Astrocyte of the cerebellum (primary cell): ENCODE measurements around the gene TARS1.
"Not testable (repeated sequence)": the region's sequence is repeated elsewhere in the genome, so short reads cannot be mapped to it uniquely, and the experiment has no call there.

Experiments
- DNase-seq: peaks from one replicate; pipeline ENCODE4 v3.0.0-alpha.2; 2011; ENCODE audit warnings: low read depth
- H3K4me3 ChIP-seq: 2 replicates; pipeline ENCODE4 v1.5.1; 2011; ENCODE audit warnings: mild to moderate bottlenecking, low read depth, low read length, moderate library complexity
- in situ Hi-C: cut with HindIII; loops from 2 replicates; pipeline ENCODE4 v1.10.0; 2017; ENCODE audit warnings: low sequenced_read_pairs
- TF ChIP-seq, protein P1 (sequence below): IDR thresholded peaks from 2 replicates; pipeline ENCODE4 v1.5.1; 2012; ENCODE audit warnings: low read length, low read depth, moderate library complexity, mild to moderate bottlenecking; ENCODE audit errors: missing control alignments

Gene TARS1

DNA sequence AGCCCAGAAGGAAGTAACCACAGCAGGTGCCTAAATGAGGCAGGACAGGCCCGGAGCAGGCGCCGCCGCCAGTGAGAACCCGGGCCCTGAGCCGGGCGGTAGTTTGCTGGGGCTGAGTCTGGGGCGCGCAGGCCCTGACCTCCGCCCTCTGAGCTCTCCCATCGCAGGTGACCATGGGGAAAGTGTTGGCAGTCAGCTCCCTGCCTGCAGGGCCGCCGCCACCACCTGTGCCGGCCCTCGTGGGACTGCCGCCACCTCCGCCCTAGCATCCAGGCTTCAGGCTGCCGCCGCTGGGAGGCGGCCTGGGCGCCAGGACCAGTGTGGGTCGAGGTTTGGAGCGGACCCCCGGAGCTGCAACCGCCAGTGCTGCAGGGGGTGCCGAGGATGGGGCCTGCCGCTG, 61.1 kb downstream of the TARS1 start:
- TF ChIP-seq, protein P1, sequence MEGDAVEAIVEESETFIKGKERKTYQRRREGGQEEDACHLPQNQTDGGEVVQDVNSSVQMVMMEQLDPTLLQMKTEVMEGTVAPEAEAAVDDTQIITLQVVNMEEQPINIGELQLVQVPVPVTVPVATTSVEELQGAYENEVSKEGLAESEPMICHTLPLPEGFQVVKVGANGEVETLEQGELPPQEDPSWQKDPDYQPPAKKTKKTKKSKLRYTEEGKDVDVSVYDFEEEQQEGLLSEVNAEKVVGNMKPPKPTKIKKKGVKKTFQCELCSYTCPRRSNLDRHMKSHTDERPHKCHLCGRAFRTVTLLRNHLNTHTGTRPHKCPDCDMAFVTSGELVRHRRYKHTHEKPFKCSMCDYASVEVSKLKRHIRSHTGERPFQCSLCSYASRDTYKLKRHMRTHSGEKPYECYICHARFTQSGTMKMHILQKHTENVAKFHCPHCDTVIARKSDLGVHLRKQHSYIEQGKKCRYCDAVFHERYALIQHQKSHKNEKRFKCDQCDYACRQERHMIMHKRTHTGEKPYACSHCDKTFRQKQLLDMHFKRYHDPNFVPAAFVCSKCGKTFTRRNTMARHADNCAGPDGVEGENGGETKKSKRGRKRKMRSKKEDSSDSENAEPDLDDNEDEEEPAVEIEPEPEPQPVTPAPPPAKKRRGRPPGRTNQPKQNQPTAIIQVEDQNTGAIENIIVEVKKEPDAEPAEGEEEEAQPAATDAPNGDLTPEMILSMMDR, result no peak

DNA sequence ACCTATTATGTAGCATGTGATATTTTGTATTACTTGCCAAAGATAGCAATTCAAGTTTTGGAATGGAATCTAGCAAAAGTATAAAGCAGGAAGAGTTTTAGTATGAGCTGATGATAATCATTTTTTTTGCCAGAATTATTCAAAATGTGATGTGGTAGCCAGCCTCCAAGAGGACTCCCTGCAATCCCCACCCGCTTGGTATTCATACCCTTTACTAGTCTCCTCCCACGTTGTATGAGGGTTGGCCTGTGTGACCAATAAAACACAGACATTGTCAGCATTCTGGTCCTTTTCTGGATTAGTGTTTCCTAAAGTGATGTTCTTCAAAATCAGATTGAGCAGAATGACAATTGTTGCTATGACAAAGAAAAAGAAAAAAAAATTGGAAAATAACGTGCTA, 63.8 kb downstream of the TARS1 start:
- DNase-seq, result no peak
- in situ Hi-C loops, result no loop called here
- H3K4me3 ChIP-seq, result no peak overlapping the region
- TF ChIP-seq, protein P1, result no peak

More for the DNA sequence above, 61.1 kb downstream of the TARS1 start:
- no peak overlapping the region for H3K4me3 ChIP-seq
- in situ Hi-C loops, result no loop called here
- DNase-seq, result no peak

DNA sequence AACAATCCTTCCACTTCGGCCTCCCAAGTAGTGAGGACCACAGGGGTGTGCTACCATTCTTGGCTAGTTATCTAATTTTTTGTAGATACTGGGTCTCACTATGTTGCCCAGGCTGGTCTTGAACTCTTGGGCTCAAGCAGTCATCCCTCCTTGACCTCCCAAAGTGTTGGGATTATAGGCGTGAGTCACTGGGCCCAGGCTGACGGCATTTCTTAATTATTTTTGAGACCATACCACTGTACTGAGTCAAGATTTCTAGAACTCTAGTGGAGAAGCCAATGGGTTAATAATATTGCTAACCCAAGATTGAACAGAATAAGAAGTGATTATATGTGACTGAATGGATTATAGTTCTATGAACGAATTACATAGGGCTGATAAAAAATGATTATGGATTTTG, 66.7 kb downstream of the TARS1 start:
- H3K4me3 ChIP-seq, result no peak overlapping the region
- TF ChIP-seq, protein P1, result no peak
- DNase-seq, result no peak
- in situ Hi-C loops, result no loop called here

DNA sequence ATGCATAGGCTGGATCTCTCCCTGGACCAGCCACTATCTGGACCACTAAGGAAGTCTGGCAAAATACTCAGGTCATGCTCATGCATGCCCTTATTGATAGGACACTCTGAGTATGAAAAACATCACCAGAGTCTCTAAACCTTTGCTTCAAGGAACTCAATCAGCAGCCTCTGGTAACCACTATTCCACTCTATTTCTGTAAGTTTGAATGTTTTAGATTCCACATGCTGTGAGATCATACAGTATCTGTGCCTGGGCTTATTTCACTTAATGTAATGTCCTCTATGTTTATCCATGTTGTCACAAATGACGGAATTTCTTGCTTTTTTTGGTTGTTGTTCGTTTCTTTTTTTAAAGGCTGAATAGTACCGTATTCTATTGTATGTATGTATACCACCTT, 68.3 kb downstream of the TARS1 start:
- TF ChIP-seq, protein P1, result no peak
- no peak overlapping the region for H3K4me3 ChIP-seq
- no peak for DNase-seq

DNA sequence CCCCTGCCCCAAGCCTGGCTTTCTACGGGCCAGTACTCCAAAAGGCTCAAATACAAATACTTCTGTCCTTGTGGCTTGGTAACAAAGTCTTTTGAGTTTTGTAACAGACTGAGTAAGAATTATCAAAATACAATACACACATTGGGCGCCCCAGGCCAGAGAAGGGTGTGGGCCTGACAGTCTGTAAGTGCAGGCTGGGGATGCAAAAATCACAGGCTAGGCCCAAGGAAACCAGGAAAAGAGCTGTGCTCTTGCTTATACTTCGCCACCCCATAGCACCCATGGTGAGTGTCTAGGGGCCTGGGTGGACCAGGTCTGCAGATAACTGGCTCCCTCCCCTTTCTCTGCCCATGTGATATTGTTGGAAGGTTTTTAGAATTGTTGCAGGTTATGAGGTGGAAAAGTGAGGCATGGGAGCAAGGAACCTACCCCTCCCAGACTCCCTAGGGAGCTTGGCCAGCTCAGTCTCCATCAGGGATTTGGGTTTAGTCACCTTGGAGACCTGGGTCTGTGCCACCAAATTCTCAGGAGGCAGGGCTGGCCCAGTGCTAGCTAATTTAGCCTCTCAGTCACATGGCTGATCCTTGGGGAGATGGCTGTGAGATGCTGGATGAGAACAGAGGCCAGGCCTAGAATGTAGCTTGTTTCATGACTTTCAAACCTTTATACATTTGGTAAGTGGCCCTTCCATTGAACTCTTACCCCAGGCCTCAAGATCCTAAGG, 72.9 kb downstream of the TARS1 start:
- DNase-seq, result no peak
- TF ChIP-seq, protein P1, result no peak
- H3K4me3 ChIP-seq, result no peak overlapping the region
- in situ Hi-C loops, result no loop called here

More for the DNA sequence above, 68.3 kb downstream of the TARS1 start:
- in situ Hi-C loops, result no loop called here

DNA sequence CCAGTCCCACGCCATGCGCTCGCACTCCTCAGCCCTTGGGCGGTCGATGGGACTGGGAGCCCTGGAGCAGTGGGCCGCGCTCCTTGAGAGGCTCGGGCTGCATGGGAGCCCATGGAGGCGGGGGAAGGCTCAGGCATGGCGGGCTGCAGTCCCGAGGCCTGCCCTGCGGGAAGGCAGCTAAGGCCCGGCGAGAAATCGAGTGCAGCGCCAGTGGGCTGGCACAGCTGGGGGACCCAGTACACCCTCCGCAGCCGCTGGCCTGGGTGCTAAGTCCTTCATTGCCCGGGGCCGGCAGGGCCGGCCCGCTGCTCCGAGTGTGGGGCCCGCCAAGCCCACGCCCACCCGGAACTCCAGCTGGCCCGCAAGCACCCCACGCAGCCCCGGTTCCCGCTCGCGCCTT, 74.6 kb downstream of the TARS1 start:
- DNase-seq, H3K4me3 ChIP-seq, in situ Hi-C loops: not testable (repeated sequence)

DNA sequence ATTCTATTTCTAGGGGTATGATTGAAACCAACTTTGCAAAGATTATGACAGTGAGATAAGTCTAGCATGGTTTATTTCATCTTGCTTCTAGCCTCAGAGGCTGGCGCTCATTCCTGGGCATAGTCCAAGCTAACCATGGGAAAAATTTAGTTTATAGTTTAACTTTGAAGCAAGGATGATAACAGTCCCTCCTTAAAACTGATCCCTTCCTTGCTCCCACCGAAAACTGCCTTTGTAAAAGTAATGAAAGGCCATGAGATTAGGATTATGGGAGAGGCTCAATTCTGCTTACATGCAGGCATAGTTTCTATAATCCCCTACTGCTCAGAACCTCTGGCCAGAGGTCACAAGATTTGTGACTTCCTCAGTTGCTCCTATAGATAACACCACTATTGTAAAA, 75.7 kb downstream of the TARS1 start:
- TF ChIP-seq, protein P1, result no peak
- in situ Hi-C loops, result no loop called here
- no peak for DNase-seq
- H3K4me3 ChIP-seq, result no peak overlapping the region
